Left lung (tissue), 10 donors: ENCODE results near the gene WBP1L. TPM values are rescaled to one million over a fixed set of nuclear protein-coding genes. Genes with fewer than 3 reads are reported as not detected.
A peak's percentile ranks its signal among the peaks of the same experiment; 100 is the strongest.

Experiments used
- ATAC-seq: fragments of 200-7000 bp; cut with Tn5 transposase; one replicate; pipeline ENCODE4 v1.9.1; 2020; ENCODE audit warnings: moderate library complexity
- DNase-seq, 4 donors: peaks; one replicate each; pipeline ENCODE4 v3.0.0-alpha.2; 2013 to 2020
- H3K27ac ChIP-seq, 2 donors: fragments of 200-600 bp; sonication (generic) in 1 of 2; one replicate each; pipeline versions ENCODE4 v1.5.0 to v1.8.0; 2020 to 2021
- H3K27me3 ChIP-seq, 2 donors: fragments of 200-600 bp; sonication (generic) in 1 of 2; one replicate each; pipeline versions ENCODE4 v1.5.0 to v1.8.0; 2020 to 2021
- H3K36me3 ChIP-seq, 2 donors: fragments of 200-600 bp; sonication (generic) in 1 of 2; one replicate each; pipeline versions ENCODE4 v1.5.0 to v1.8.0; 2020 to 2021
- H3K4me1 ChIP-seq, 2 donors: fragments of 200-600 bp; one replicate each; pipeline ENCODE4 v1.8.0; 2021
- H3K4me3 ChIP-seq, 2 donors: fragments of 200-600 bp; sonication (generic) in 1 of 2; one replicate each; pipeline versions ENCODE4 v1.5.0 to v1.8.0; 2020 to 2021; ENCODE audit warnings: mild to moderate bottlenecking in 1 of 2
- H3K9me3 ChIP-seq, 2 donors: fragments of 200-600 bp; sonication (generic) in 1 of 2; one replicate each; pipeline versions ENCODE4 v1.5.0 to v1.8.0; 2020 to 2021
- CTCF ChIP-seq, 2 donors: fragments of 200-600 bp; sonication (generic) in 1 of 2; IDR thresholded peaks; one replicate each; pipeline versions ENCODE4 v1.5.0 to v1.8.0; 2021; ENCODE audit warnings: antibody characterized with exemption in 2 of 2
- intact Hi-C, 2 donors: fragments of 100-400 bp; cut with DNase I; formaldehyde crosslinking; loops; one replicate each; pipeline versions ENCODE4 v1.11.2 to v1.14.2; 2022
- polyA plus RNA-seq, 6 donors: library from polyadenylated mRNA; unstranded; fragments of 120-200 nt; gene quantifications; one replicate each; pipeline ENCODE4 v1.2.1, GENCODE V29; 2013; ENCODE audit not compliant: insufficient read length in 6 of 6
- total RNA-seq, 2 donors: library from RNA; stranded (reverse); fragmentation: NEBNext Ultra II Directional; extraction: Animal tissue kit (Norgen Biotek cat#: 25700); gene quantifications; one replicate each; pipeline ENCODE4 v1.2.1, GENCODE V29; 2021
- donor health status: DM: no; HTN: yes; CAD: no.
- donor health status: DM: no; HTN: no; CAD: no.

WBP1L gene
- total and polyA plus RNA-seq, 8 donors, result 42.6 to 49.8 (median 45.9) TPM

DNA sequence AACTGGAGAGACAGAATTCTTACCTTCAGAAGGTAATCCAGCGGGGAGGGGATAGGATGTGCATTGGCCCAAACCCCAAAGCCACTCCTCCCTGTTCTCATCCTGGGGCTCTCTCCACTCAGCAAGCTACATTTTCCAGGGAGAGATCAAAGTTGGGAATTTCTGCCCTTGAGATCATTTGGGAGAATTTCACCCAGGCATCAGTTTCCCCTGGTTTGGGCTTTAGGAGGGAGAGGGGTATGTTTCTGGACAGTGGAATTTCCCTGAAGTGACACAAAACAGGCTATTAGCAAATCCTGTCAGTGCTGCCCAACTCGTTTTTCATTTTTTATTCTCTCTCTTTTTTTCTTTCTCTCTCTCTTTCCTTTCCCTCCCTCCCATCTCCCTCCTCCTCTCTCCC lies 57.7 kb downstream of the WBP1L start:
- no peak for DNase-seq
- H3K27ac ChIP-seq, result peak overlapping the region; percentile 63 to 68
- no peak overlapping the region for H3K4me3 ChIP-seq
- TF ChIP-seq CTCF (IDR thresholded peaks at IDR 0.05), result no peak
- ATAC-seq, result no peak
- peaks cover 0 to 46% of the 10 kb centered on the region in 2 donors for H3K36me3 ChIP-seq
- peaks cover 48 to 71% of the 10 kb centered on the region in 2 donors for H3K4me1 ChIP-seq
- intact Hi-C loops, result no loop called here
- no peaks in the 10 kb centered on the region for H3K9me3 ChIP-seq
- H3K27me3 ChIP-seq, result no peaks in the 10 kb centered on the region

DNA sequence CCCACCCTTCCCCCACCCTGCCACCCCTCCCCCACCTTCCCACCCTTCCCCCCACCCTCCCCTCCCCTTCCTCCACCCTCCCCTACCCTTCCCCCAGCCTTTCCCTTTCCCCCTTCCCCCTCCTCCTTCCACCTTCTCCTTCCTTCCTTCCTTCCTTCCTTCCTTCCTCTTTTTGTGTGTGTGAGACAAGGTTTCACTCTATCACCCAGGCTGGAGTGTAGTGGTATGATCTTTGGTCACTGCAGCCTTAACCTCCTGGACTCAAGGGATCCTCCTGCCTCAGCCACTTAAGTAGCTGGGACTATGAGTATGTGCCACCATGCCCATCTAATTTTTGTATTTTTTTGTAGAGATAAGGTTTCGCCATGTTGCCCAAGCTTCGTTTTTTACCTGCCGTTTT lies 58.2 kb downstream of the WBP1L start:
- H3K36me3 ChIP-seq, result peaks cover 0 to 46% of the 10 kb centered on the region in 2 donors
- no peaks in the 10 kb centered on the region for H3K9me3 ChIP-seq
- H3K4me1 ChIP-seq, result peaks cover 43 to 66% of the 10 kb centered on the region in 2 donors
- H3K27me3 ChIP-seq, result no peaks in the 10 kb centered on the region
- H3K4me3 ChIP-seq, result no peak overlapping the region
- DNase-seq (no peak), ATAC-seq (peak; percentile 6)
- intact Hi-C loops, result no loop called here
- peak overlapping the region; percentile 81 to 82 for H3K27ac ChIP-seq
- no peak for TF ChIP-seq CTCF (IDR thresholded peaks at IDR 0.05)

DNA sequence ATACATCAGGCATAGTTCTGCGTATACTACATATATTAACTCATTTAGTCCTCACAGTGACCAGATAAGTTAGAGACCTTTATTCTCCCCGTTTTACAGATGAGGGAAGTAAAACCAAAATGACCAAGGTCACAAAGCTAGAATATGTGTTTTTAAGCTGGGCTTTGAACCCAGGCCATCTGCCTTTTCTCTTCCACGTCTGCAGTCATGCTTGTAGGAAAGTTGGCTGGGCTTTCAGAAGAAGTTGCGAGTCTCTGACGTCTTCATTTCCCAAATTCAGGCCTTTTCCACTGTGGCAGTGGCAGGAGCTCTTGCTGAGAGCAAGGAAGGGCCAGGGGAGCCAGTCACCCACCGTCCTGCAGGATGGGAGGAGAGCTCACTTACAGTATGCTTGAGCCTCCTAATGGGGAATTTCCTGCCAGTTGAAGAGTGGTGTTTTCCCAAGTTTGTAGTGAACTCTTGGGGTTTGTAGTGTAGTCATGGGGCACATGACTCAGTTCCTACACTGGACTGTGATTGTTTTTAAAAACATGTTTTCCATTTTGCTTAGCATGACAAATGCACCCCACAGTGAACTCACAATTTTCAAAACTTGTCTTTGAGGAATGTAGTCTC lies 59.3 kb downstream of the WBP1L start:
- DNase-seq, result peak in 1 of 4 donors; percentile 74
- intact Hi-C loops, result no loop called here

GRCh38 chr10:102804382-102805055 lies 60.8 kb downstream of the WBP1L start:
- peaks cover 33 to 58% of the 10 kb centered on the region in 2 donors for H3K4me1 ChIP-seq
- ATAC-seq, result no peak
- H3K27me3 ChIP-seq, result no peaks in the 10 kb centered on the region
- H3K36me3 ChIP-seq, result peaks cover 0 to 27% of the 10 kb centered on the region in 2 donors
- no peak for DNase-seq
- TF ChIP-seq CTCF (IDR thresholded peaks at IDR 0.05), result no peak
- intact Hi-C loops, result no loop called here
- H3K27ac ChIP-seq, result peak overlapping the region in 1 of 2 donors; percentile 18
- H3K9me3 ChIP-seq, result no peaks in the 10 kb centered on the region
- no peak overlapping the region for H3K4me3 ChIP-seq

More for the DNA sequence above, 59.3 kb downstream of the WBP1L start:
- Histone ChIP-seq H3K27me3 (no peaks in the 10 kb centered on the region), H3K36me3 (peaks cover 0 to 42% of the 10 kb centered on the region in 2 donors), H3K4me1 (peaks cover 35 to 61% of the 10 kb centered on the region in 2 donors), H3K4me3 (no peak overlapping the region), H3K27ac (peak overlapping the region; percentile 81 to 82), H3K9me3 (no peaks in the 10 kb centered on the region)
- ATAC-seq, result peak; percentile 89
- TF ChIP-seq CTCF (IDR thresholded peaks at IDR 0.05), result no peak

DNA sequence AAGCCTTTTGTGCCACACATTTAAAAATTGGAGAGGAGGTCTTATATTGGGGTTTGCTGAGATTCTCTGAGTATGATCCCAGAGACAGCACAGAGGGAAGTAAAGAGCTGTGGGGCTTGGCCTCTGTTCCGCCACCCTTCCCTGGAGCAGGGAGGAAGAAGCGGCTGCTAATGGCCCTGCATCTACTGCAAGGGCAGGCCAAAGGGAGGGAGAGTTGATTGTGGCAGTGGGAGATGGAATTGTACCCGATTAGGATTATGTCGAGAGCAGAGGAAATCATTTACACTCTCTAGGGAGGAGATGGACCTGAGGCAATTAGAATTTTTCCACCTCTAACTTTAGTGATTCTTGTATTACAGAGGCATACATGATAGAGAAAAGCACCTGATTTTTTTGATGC lies 64.6 kb downstream of the WBP1L start:
- Histone ChIP-seq H3K27ac (no peak overlapping the region), H3K9me3 (no peaks in the 10 kb centered on the region), H3K4me1 (peaks cover 2 to 50% of the 10 kb centered on the region in 2 donors), H3K4me3 (no peak overlapping the region), H3K27me3 (no peaks in the 10 kb centered on the region), H3K36me3 (peaks cover 0 to 45% of the 10 kb centered on the region in 2 donors)
- DNase-seq (no peak), ATAC-seq (no peak)
- intact Hi-C loops, result no loop called here
- no peak for TF ChIP-seq CTCF (IDR thresholded peaks at IDR 0.05)
